ENCODE results near the gene HCRTR1. TPM values are rescaled to one million over a fixed set of nuclear protein-coding genes. Genes with fewer than 3 reads are reported as not detected.

The HCRTR1 gene
- total and polyA plus RNA-seq, 2 of the 8 experiments (the other 6 are each of a cell fraction or from before 2014, with no cell fraction given), result 0.35 to 0.39 TPM

DNA sequence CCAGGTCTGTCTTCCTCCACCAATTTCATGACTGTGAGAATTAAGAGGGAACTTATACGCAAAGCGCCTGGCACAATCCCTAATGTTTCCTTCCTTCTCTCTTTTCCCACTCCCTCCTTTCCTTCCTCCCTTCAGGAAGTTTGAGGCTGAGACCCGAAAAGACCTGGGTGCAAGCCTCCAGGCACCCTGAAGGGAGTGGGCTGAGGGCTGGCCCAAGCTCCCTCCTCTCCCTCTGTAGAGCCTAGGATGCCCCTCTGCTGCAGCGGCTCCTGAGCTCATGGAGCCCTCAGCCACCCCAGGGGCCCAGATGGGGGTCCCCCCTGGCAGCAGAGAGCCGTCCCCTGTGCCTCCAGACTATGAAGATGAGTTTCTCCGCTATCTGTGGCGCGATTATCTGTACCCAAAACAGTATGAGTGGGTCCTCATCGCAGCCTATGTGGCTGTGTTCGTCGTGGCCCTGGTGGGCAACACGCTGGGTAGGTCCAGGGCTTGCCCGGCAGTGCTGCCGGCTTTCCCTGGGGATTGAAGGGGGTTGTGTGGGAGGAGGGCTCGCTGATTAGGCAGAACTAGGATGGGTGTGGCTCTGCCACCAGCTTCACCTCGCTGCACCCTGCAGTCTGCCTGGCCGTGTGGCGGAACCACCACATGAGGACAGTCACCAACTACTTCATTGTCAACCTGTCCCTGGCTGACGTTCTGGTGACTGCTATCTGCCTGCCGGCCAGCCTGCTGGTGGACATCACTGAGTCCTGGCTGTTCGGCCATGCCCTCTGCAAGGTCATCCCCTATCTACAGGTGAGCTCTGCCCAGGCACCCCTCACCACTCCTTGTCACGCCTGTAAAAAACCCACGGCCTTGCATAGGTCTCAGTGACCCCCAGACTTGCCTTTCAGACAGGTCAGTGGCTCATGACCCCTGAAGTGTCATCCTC is 1.7 kb downstream of the HCRTR1 start (continued):
- TF ChIP-seq HDAC2 (IDR thresholded peaks at IDR 0.05; ENCODE audit: borderline replicate concordance in 1 of 2, low read depth in 2 of 2, low read length in 2 of 2) (no peak), CREB1 (IDR thresholded peaks at IDR 0.05) (no peak), RNF2 (IDR thresholded peaks at IDR 0.05; ENCODE audit: borderline replicate concordance, low read depth, low read length, missing control alignments, poor library complexity, severe bottlenecking) (no peak), SAP30 (IDR thresholded peaks at IDR 0.05; ENCODE audit: insufficient read depth, insufficient replicate concordance, low read length) (no peak), CEBPB (IDR thresholded peaks at IDR 0.05; ENCODE audit: low read depth, low read length) (no peak), MAFK (IDR thresholded peaks at IDR 0.05; ENCODE audit: low read depth, low read length) (no peak), TAF7 (optimal IDR thresholded peaks at IDR 0.05; ENCODE audit: borderline replicate concordance, low read depth, low read length) (no peak), BRCA1 (IDR thresholded peaks at IDR 0.05; ENCODE audit: low read depth, low read length) (no peak)
- TF ChIP-seq, protein P1, sequence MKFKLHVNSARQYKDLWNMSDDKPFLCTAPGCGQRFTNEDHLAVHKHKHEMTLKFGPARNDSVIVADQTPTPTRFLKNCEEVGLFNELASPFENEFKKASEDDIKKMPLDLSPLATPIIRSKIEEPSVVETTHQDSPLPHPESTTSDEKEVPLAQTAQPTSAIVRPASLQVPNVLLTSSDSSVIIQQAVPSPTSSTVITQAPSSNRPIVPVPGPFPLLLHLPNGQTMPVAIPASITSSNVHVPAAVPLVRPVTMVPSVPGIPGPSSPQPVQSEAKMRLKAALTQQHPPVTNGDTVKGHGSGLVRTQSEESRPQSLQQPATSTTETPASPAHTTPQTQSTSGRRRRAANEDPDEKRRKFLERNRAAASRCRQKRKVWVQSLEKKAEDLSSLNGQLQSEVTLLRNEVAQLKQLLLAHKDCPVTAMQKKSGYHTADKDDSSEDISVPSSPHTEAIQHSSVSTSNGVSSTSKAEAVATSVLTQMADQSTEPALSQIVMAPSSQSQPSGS (IDR thresholded peaks at IDR 0.05; ENCODE audit: low read length), result no peak
